Gastroesophageal sphincter (tissue), 4 donors: ENCODE data around the gene VAV3. TPM values are rescaled to one million over a fixed set of nuclear protein-coding genes. Genes with fewer than 3 reads are reported as not detected.
A peak's percentile ranks its signal among the peaks of the same experiment; 100 is the strongest.
"Not testable (repeated sequence)": the region's sequence is repeated elsewhere in the genome, so short reads cannot be mapped to it uniquely, and the experiment has no call there.

ENCODE experiments used
- ATAC-seq: fragments of 150-250 bp; one replicate; pipeline ENCODE4 v1.9.1; 2016; ENCODE audit warnings: mild to moderate bottlenecking, moderate library complexity
- H3K27ac ChIP-seq, 4 donors: fragments of 200-600 bp; sonication (generic) in 3 of 4; 1 replicate in 3 of 4; 2 replicates in 1 of 4; pipeline ENCODE4 v1.5.1; 2016 to 2019
- H3K27me3 ChIP-seq: fragments of 200-600 bp; sonication (generic); one replicate; pipeline ENCODE4 v1.5.1; 2019
- H3K36me3 ChIP-seq, 2 donors: fragments of 200-600 bp; sonication (generic); one replicate each; pipeline ENCODE4 v1.5.1; 2019; ENCODE audit warnings: control low read depth in 1 of 2
- H3K4me1 ChIP-seq, 3 donors: fragments of 200-600 bp; sonication (generic); 1 replicate in 2 of 3; 2 replicates in 1 of 3; pipeline ENCODE4 v1.5.1; 2016 to 2019; ENCODE audit warnings: control low read depth in 2 of 3
- H3K4me3 ChIP-seq, 2 donors: fragments of 200-600 bp; sonication (generic); one replicate each; pipeline ENCODE4 v1.5.1; 2019; ENCODE audit warnings: mild to moderate bottlenecking in 1 of 2, moderate library complexity in 1 of 2
- H3K9me3 ChIP-seq, 3 donors: fragments of 200-600 bp; sonication (generic); one replicate each; pipeline ENCODE4 v1.5.1; 2017 to 2019; ENCODE audit warnings: control low read depth in 2 of 3
- CTCF ChIP-seq, 4 experiments: fragments of 200-600 bp in 2 of 4; fragments of 450-650 bp in 2 of 4; sonication (generic) in 1 of 4; IDR thresholded peaks; one replicate each; pipeline ENCODE4 v1.5.1; 2017 to 2019; ENCODE audit warnings: antibody characterized with exemption in 4 of 4, mild to moderate bottlenecking in 2 of 4, moderate library complexity in 2 of 4
- EP300 ChIP-seq: sonication (generic); formaldehyde crosslinking; IDR thresholded peaks from one replicate; pipeline ENCODE4 v1.6.1; 2017; ENCODE audit warnings: antibody characterized with exemption, mild to moderate bottlenecking
- POLR2A ChIP-seq, 2 donors: fragments of 450-650 bp; IDR thresholded peaks; one replicate each; pipeline ENCODE4 v1.6.1; 2017; ENCODE audit warnings: antibody characterized with exemption in 2 of 2, mild to moderate bottlenecking in 2 of 2, moderate library complexity in 1 of 2
- POLR2AphosphoS5 ChIP-seq: sonication (generic); formaldehyde crosslinking; IDR thresholded peaks from one replicate; pipeline ENCODE4 v1.6.1; 2017; ENCODE audit warnings: antibody characterized with exemption
- WGBS, 2 donors: methylation state at CpG; one replicate each; pipeline ENCODE4 v1.1.5; 2018; ENCODE audit warnings: low coverage in 1 of 2; 5-methylcytosine and 5-hydroxymethylcytosine counted together
- total RNA-seq, 4 donors: library from RNA; depleted of rRNA; stranded (reverse); fragments of >200 nt; gene quantifications; one replicate each; pipeline ENCODE4 v1.1.0, GENCODE V29; 2016

Gene VAV3
- total RNA-seq, 4 donors from 2014 or later: 1.3 to 4.7 (median 2.9) TPM

GRCh38 chr1:107863342-107863741, 101.6 kb downstream of the VAV3 start:
- H3K27me3 ChIP-seq: peaks cover 6% of the 10 kb centered on the region
- TF ChIP-seq CTCF (IDR thresholded peaks at IDR 0.05): no peak
- no peak for TF ChIP-seq POLR2AphosphoS5
- TF ChIP-seq EP300: no peak
- no peak for TF ChIP-seq POLR2A (IDR thresholded peaks at IDR 0.05)
- no peak overlapping the region for H3K27ac ChIP-seq
- WGBS, 2 donors: 94% methylated on average over 4 of the region's 4 CpGs
- no peaks in the 10 kb centered on the region for H3K9me3 ChIP-seq
- ATAC-seq: no peak
- no peak overlapping the region for H3K4me3 ChIP-seq
- H3K4me1 ChIP-seq: no peaks in the 10 kb centered on the region
- no peaks in the 10 kb centered on the region for H3K36me3 ChIP-seq

DNA sequence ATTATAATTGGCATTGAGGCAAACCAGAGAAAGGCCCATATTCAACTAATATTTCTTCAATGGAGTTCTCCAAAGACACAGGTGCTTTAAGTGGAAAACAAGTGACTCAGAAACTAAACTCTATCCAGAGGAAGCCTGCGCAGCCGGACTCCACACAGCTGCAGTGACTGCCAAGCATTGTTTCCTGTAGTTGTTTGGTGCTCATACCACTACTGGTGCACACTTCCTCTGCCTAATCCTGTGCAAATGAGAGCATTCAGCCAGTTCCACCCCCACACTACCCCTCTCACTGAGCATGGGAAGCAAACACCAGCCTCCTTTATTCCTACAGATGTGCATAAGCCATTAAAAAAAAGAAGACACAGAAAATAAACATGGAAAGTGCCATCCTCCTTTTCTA, 102.9 kb downstream of the VAV3 start:
- no peak overlapping the region for H3K4me3 ChIP-seq
- no peaks in the 10 kb centered on the region for H3K36me3 ChIP-seq
- H3K27ac ChIP-seq: no peak overlapping the region
- peaks cover 3% of the 10 kb centered on the region for H3K27me3 ChIP-seq
- no peaks in the 10 kb centered on the region for H3K9me3 ChIP-seq
- TF ChIP-seq CTCF (IDR thresholded peaks at IDR 0.05): no peak
- no peak for TF ChIP-seq POLR2AphosphoS5
- no peak for TF ChIP-seq POLR2A (IDR thresholded peaks at IDR 0.05)
- no peak for TF ChIP-seq EP300
- no peak for ATAC-seq
- H3K4me1 ChIP-seq: no peaks in the 10 kb centered on the region
- 80 to 95% methylated on average over 1 to 2 of the region's 2 CpGs for WGBS, 2 donors

DNA sequence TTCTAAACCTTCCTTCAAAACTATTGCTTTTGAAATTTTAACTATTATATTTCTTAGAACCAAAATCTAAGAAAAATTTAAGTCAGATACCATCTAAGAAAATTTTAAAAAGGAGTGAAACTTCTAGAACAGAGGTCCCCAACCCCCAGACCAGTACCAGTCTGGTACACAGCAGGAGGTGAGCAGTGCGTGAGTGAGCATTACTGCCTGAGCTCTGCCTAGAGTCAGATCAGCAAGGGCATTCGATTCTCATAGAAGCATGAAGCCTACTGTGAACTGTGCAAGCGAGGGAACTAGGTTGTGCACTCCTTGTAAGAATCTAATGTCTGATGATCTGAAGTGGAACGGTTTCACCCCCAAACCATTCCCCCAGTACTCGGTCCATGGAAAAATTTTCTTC, 106.7 kb downstream of the VAV3 start:
- Histone ChIP-seq H3K4me1 (no peaks in the 10 kb centered on the region), H3K4me3 (no peak overlapping the region), H3K27ac (no peak overlapping the region), H3K9me3 (no peaks in the 10 kb centered on the region), H3K27me3 (no peaks in the 10 kb centered on the region), H3K36me3 (no peaks in the 10 kb centered on the region)
- no peak for TF ChIP-seq EP300
- no peak for TF ChIP-seq CTCF (IDR thresholded peaks at IDR 0.05)
- no peak for TF ChIP-seq POLR2AphosphoS5
- no peak for TF ChIP-seq POLR2A (IDR thresholded peaks at IDR 0.05)
- ATAC-seq: no peak
- 93 to 100% methylated on average over 3 of the region's 5 CpGs for WGBS, 2 donors

DNA sequence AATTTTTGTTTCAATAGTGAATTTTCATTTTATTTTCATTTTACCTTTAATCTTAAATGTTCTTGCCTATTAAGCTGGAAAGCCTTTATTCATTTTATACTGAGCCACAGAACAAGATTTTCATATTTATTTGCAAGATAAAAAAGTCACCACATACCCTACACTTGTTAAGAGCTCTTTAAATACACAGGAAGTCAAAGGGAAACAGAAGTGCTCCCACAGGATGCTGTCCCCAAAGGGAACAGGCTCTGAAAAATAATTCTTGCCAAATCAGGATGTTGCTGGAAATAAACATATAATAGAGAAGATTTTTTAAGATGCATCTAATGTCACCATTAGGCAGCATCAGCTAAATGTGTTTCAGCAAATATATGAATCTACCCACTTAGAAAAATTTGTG, 113.6 kb downstream of the VAV3 start:
- Histone ChIP-seq H3K27ac (no peak overlapping the region), H3K9me3 (peaks cover 0 to 10% (median 0%) of the 10 kb centered on the region in 3 donors), H3K27me3 (no peaks in the 10 kb centered on the region), H3K4me3 (no peak overlapping the region), H3K36me3 (no peaks in the 10 kb centered on the region), H3K4me1 (no peaks in the 10 kb centered on the region)
- ATAC-seq: no peak
- TF ChIP-seq POLR2A (IDR thresholded peaks at IDR 0.05) (no peak), EP300 (no peak), POLR2AphosphoS5 (no peak), CTCF (IDR thresholded peaks at IDR 0.05) (no peak)

DNA sequence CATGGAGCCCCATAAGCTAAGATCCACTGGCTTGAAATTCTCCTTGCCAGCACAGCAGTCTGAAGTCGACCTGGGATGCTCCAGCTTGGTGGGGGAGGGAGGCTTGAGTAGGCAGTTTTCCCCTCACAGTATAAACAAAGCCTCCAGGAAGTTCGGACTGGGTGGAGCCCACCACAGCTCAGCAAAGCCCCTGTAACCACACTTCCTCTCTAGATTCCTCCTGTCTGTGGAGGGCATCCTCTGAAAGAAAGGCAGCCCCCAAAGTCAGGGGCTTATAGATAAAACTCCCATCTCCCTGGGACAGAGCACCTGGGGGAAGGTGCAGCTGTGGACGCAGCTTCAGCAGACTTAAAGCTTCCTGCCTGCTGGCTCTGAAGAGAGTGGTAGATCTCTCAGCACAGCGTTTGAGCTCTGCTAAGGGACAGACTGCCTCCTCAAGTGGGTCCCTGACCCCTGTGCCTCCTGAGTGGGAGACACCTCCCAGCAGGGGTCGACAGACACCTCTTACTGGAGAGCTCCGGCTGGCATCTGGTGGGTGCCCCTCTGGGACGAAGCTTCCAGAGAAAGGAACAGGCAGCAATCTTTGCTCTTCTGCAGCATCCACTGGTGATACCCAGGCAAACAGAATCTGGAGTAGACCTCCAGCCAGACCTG, 120.3 kb downstream of the VAV3 start:
- not testable (repeated sequence) for H3K36me3 ChIP-seq, H3K4me1 ChIP-seq, ATAC-seq

More for the DNA sequence above, 120.3 kb downstream of the VAV3 start:
- peak overlapping the region in 1 of 4 donors; percentile 12 for H3K27ac ChIP-seq
- not testable (repeated sequence) for H3K4me3 ChIP-seq, H3K27me3 ChIP-seq, H3K9me3 ChIP-seq
- no CpG with 5 or more reads among the region's 7 CpGs for WGBS, 2 donors
